H1 (cell line): ENCODE measurements around the gene BSN. TPM values are rescaled to one million over a fixed set of nuclear protein-coding genes. Genes with fewer than 3 reads are reported as not detected.

ENCODE experiments used
- CTCF ChIA-PET: fragments of 300-600 bp; sonication (Branson Sonifier 250); formaldehyde crosslinking; loops from one replicate; lab custom pipeline; 2021; ENCODE audit not compliant: partially characterized antibody; lab: Charles Lee
- POLR2A ChIA-PET: fragments of 300-600 bp; sonication (Branson Sonifier 250); formaldehyde crosslinking; loops from one replicate; lab custom pipeline; 2021; ENCODE audit warnings: inconsistent platforms; ENCODE audit not compliant: partially characterized antibody; lab: Charles Lee
- DNase-seq, 2 experiments: peaks; one replicate each; pipeline versions ENCODE4 v3.0.0 to v3.0.0-alpha.2; 2010 to 2022; ENCODE audit warnings: low spot score in 2 of 2, low read depth in 1 of 2, mixed read lengths in 1 of 2
- FAIRE-seq: peaks from 2 replicates; lab custom pipeline; 2011; peaks lifted over from hg19 to GRCh38; lab: Jason Lieb, UNC
- H2AFZ ChIP-seq: 2 replicates; pipeline ENCODE4 v1.8.1; 2012; ENCODE audit warnings: low read length, inconsistent platforms
- H2AK5ac ChIP-seq: 2 replicates; pipeline ENCODE4 v1.6.1; 2013; ENCODE audit warnings: low read depth, low read length
- H2BK120ac ChIP-seq: replicated peaks from 2 replicates; pipeline ENCODE3; 2013; ENCODE audit warnings: low read depth, low read length, inconsistent platforms
- H2BK12ac ChIP-seq: 2 replicates; pipeline ENCODE4 v1.6.1; 2013; ENCODE audit warnings: low read depth, low read length
- H2BK15ac ChIP-seq: 2 replicates; pipeline ENCODE4 v1.6.1; 2013; ENCODE audit warnings: low read length
- H2BK20ac ChIP-seq: 2 replicates; pipeline ENCODE4 v1.6.1; 2013; ENCODE audit warnings: low read length
- H2BK5ac ChIP-seq: 2 replicates; pipeline ENCODE4 v1.6.1; 2013; ENCODE audit warnings: low read depth, low read length
- H3K14ac ChIP-seq: 2 replicates; pipeline ENCODE4 v1.6.1; 2013; ENCODE audit warnings: inconsistent platforms; ENCODE audit not compliant: insufficient read length
- H3K18ac ChIP-seq: 2 replicates; pipeline ENCODE4 v1.6.1; 2013; ENCODE audit warnings: low read length; ENCODE audit errors: extremely low read depth
- H3K23ac ChIP-seq: 2 replicates; pipeline ENCODE4 v1.6.1; 2013; ENCODE audit warnings: inconsistent platforms; ENCODE audit not compliant: insufficient read length
- H3K23me2 ChIP-seq: 2 replicates; pipeline ENCODE4 v1.6.1; 2013; ENCODE audit warnings: low read depth, low read length
- H3K27ac ChIP-seq: 2 replicates; pipeline ENCODE4 v1.6.1; 2011; ENCODE audit warnings: low read depth, low read length, inconsistent platforms
- H3K27me3 ChIP-seq, 4 experiments: replicated peaks in 1 of 4; 1 replicate in 1 of 4; 2 replicates in 3 of 4; pipeline versions ENCODE4 v1.6.1 to v1.8.1; 2011 to 2013; ENCODE audit warnings: low read length in 3 of 4, mild to moderate bottlenecking in 3 of 4, inconsistent platforms in 2 of 4, mixed read lengths in 2 of 4, moderate library complexity in 1 of 4; ENCODE audit not compliant: control insufficient read depth in 3 of 4, insufficient read depth in 3 of 4; ENCODE audit errors: extremely low read depth in 1 of 4
- H3K36me3 ChIP-seq, 4 experiments: 2 replicates each; pipeline versions ENCODE4 v1.6.1 to v1.8.1; 2011 to 2013; ENCODE audit warnings: mild to moderate bottlenecking in 4 of 4, low read length in 3 of 4, moderate library complexity in 2 of 4, control low read depth in 1 of 4, inconsistent platforms in 1 of 4; ENCODE audit not compliant: insufficient read depth in 4 of 4, control insufficient read depth in 2 of 4
- H3K4ac ChIP-seq: replicated peaks from 2 replicates; pipeline ENCODE3; 2013; ENCODE audit warnings: low read length, low read depth, mixed read lengths, inconsistent platforms; ENCODE audit not compliant: insufficient read length
- H3K4me1 ChIP-seq, 4 experiments: replicated peaks in 1 of 4; 1 replicate in 1 of 4; 2 replicates in 3 of 4; pipeline versions ENCODE4 v1.6.1 to v1.8.1; 2011 to 2013; ENCODE audit warnings: low read length in 3 of 4, inconsistent platforms in 2 of 4, mixed read lengths in 1 of 4; ENCODE audit not compliant: insufficient read depth in 4 of 4, control insufficient read depth in 3 of 4
- H3K4me2 ChIP-seq, 2 experiments: 2 replicates each; pipeline versions ENCODE4 v1.6.1 to v1.8.1; 2011 to 2013; ENCODE audit warnings: low read depth in 2 of 2, low read length in 2 of 2, control low read depth in 1 of 2, inconsistent platforms in 1 of 2, mild to moderate bottlenecking in 1 of 2; ENCODE audit not compliant: insufficient read depth in 1 of 2
- H3K4me3 ChIP-seq, 4 experiments: fragments of 200-600, 300-600 bp in 1 of 4; sonication (generic), shearing (Covaris generic), sonication (Bioruptor Twin) in 1 of 4; 2 replicates each; pipeline versions ENCODE4 v1.5.1 to v1.8.1; 2011 to 2016; ENCODE audit warnings: low read length in 4 of 4, low read depth in 3 of 4, control low read depth in 2 of 4, inconsistent platforms in 2 of 4, mild to moderate bottlenecking in 2 of 4, mixed read lengths in 1 of 4, moderate library complexity in 1 of 4; ENCODE audit not compliant: insufficient read depth in 2 of 4; ENCODE audit errors: extremely low read depth in 1 of 4
- H3K56ac ChIP-seq: replicated peaks from 2 replicates; pipeline ENCODE3; 2013; ENCODE audit warnings: low read depth, mild to moderate bottlenecking, mixed read lengths, low read length, inconsistent platforms; ENCODE audit not compliant: insufficient read length
- H3K79me1 ChIP-seq: 2 replicates; pipeline ENCODE4 v1.6.1; 2013; ENCODE audit warnings: low read depth, low read length, control low read depth
- H3K79me2 ChIP-seq, 2 experiments: 2 replicates each; pipeline versions ENCODE4 v1.6.1 to v1.8.1; 2012 to 2013; ENCODE audit warnings: low read length in 2 of 2, mild to moderate bottlenecking in 2 of 2, inconsistent platforms in 1 of 2; ENCODE audit not compliant: insufficient read depth in 2 of 2, control insufficient read depth in 1 of 2
- H3K9ac ChIP-seq, 4 experiments: replicated peaks in 1 of 4; 1 replicate in 1 of 4; 2 replicates in 3 of 4; pipeline versions ENCODE4 v1.6.1 to v1.8.1; 2011 to 2013; ENCODE audit warnings: low read depth in 3 of 4, low read length in 3 of 4, control low read depth in 2 of 4, mild to moderate bottlenecking in 2 of 4, moderate library complexity in 2 of 4, inconsistent platforms in 1 of 4; ENCODE audit errors: extremely low read depth in 1 of 4
- H3K9me3 ChIP-seq, 2 experiments: 2 replicates each; pipeline versions ENCODE4 v1.6.1 to v1.8.1; 2012 to 2013; ENCODE audit warnings: mild to moderate bottlenecking in 2 of 2, moderate library complexity in 2 of 2, control low read depth in 1 of 2, inconsistent platforms in 1 of 2, low read depth in 1 of 2, low read length in 1 of 2, mixed read lengths in 1 of 2; ENCODE audit not compliant: insufficient read depth in 2 of 2
- H4K20me1 ChIP-seq, 2 experiments: replicated peaks in 1 of 2; 2 replicates each; pipeline versions ENCODE3 to v1.8.1; 2011 to 2013; ENCODE audit warnings: inconsistent platforms in 2 of 2, low read length in 2 of 2, mild to moderate bottlenecking in 1 of 2; ENCODE audit not compliant: insufficient read depth in 2 of 2, control insufficient read depth in 1 of 2
- H4K5ac ChIP-seq: 2 replicates; pipeline ENCODE4 v1.6.1; 2013; ENCODE audit warnings: low read length, low read depth, mixed read lengths, inconsistent platforms; ENCODE audit not compliant: insufficient read length
- H4K8ac ChIP-seq: 2 replicates; pipeline ENCODE4 v1.8.0; 2013; ENCODE audit warnings: mild to moderate bottlenecking, moderate library complexity, low read length, inconsistent platforms; ENCODE audit not compliant: insufficient read depth; ENCODE audit errors: extremely low read depth
- H4K91ac ChIP-seq: replicated peaks from 2 replicates; pipeline ENCODE3; 2013; ENCODE audit warnings: low read length, mixed read lengths, inconsistent platforms; ENCODE audit not compliant: insufficient read length
- CREB1 ChIP-seq: IDR thresholded peaks from 2 replicates; pipeline ENCODE4 v1.6.1; 2012; ENCODE audit warnings: inconsistent platforms
- KDM5A ChIP-seq: fragments of 200-600 bp; IDR thresholded peaks from 2 replicates; pipeline ENCODE4 v1.7.1; 2012; ENCODE audit warnings: mild to moderate bottlenecking, low read length, inconsistent platforms, mixed read lengths
- POLR2A ChIP-seq, 2 experiments: IDR thresholded peaks; 1 replicate in 1 of 2; 2 replicates in 1 of 2; pipeline ENCODE4 v1.6.1; 2011; ENCODE audit warnings: low read depth in 2 of 2, low read length in 2 of 2, mild to moderate bottlenecking in 2 of 2; ENCODE audit errors: control extremely low read depth in 1 of 2
- SUZ12 ChIP-seq: fragments of 200-600 bp; sonication (generic); IDR thresholded peaks from 2 replicates; pipeline ENCODE4 v1.6.1; 2012; ENCODE audit warnings: mild to moderate bottlenecking, inconsistent platforms, low read length, moderate library complexity, mixed read lengths
- WGBS, 2 experiments: shearing (Covaris generic) in 1 of 2; methylation state at CpG; one replicate each; pipeline versions ENCODE4 v1.1.6 to v1.1.7; 2013 to 2015; ENCODE audit warnings: low lambda C conversion rate in 2 of 2, mixed read lengths in 2 of 2, inconsistent platforms in 1 of 2, low coverage in 1 of 2, missing lambda C conversion rate in 1 of 2; ENCODE audit not compliant: insufficient replicate concordance in 2 of 2, insufficient coverage in 1 of 2, insufficient read length in 1 of 2; ENCODE audit errors: extremely low coverage in 1 of 2, missing lambda C conversion rate in 1 of 2; 5-methylcytosine and 5-hydroxymethylcytosine counted together
- polyA plus RNA-seq, 7 experiments: library from polyadenylated mRNA; depleted of rRNA in 3 of 7; stranded (reverse) in 5 of 7; unstranded in 2 of 7; fragments of >200 nt in 5 of 7; fragments of 200-250 nt in 2 of 7; gene quantifications; 1 replicate in 5 of 7; 2 replicates in 1 of 7; 4 replicates in 1 of 7; pipeline versions ENCODE4 v1.2.1 to v1.2.3, GENCODE V29; 2011 to 2013; ENCODE audit warnings: missing spikeins in 2 of 7, mixed read lengths in 2 of 7
- total RNA-seq: library from RNA; stranded (reverse); fragmentation: NEBNext Ultra II Directional; extraction: Animal tissue kit (Norgen Biotek cat#: 25700); gene quantifications from 2 replicates; pipeline ENCODE4 v1.2.1, GENCODE V29; 2021

Gene BSN
- total and polyA plus RNA-seq, 2 of the 8 experiments (the other 6 are each of a cell fraction or from before 2014, with no cell fraction given), result 0.60 to 3.0 TPM

GRCh38 chr3:49714728-49715550 is 160.7 kb downstream of the BSN start:
- peaks cover 0 to 12% (median 9%) of the 10 kb centered on the region in 4 experiments; a peak in 5 of 7 replicates for H3K4me1 ChIP-seq
- H2BK15ac ChIP-seq, result no peak overlapping the region
- CTCF ChIA-PET, result interaction anchor here (0.5 to 7.8 kb wide), 3 partner anchors 13 to 191 kb away, joined by 3 to 127 read pairs (median 3); no protein-coding TSS in a partner anchor
- H3K79me2 ChIP-seq, result no peaks in the 10 kb centered on the region
- peaks cover 9% of the 10 kb centered on the region; the same call in 1 of the 2 replicates for H3K23me2 ChIP-seq
- H2BK120ac ChIP-seq, result no peak overlapping the region
- H2BK5ac ChIP-seq, result no peak overlapping the region
- H3K18ac ChIP-seq, result no peak overlapping the region
- H3K23ac ChIP-seq, result no peak overlapping the region
- no peak overlapping the region for H3K4me3 ChIP-seq
- no peak overlapping the region for H2AFZ ChIP-seq
- no peak overlapping the region for H2AK5ac ChIP-seq
- H3K4me2 ChIP-seq, result no peak overlapping the region
- no peak for TF ChIP-seq CREB1
- TF ChIP-seq POLR2A (IDR thresholded peaks at IDR 0.05; ENCODE audit: control extremely low read depth in 1 of 2, low read depth in 2 of 2, low read length in 2 of 2), result peak in 1 of 2 experiments; percentile 14; a peak in 1 of 3 replicates
- no peak for TF ChIP-seq SUZ12
- TF ChIP-seq KDM5A, result no peak
- peak overlapping the region; percentile 1; the same call in 1 of the 2 replicates for H4K8ac ChIP-seq
- H4K5ac ChIP-seq, result no peak overlapping the region
- H3K36me3 ChIP-seq, result no peaks in the 10 kb centered on the region; a peak in 1 of 8 replicates
- H3K4ac ChIP-seq, result no peak overlapping the region
- no peak overlapping the region for H3K27ac ChIP-seq
- no peak overlapping the region for H3K14ac ChIP-seq
- H3K79me1 ChIP-seq, result no peaks in the 10 kb centered on the region
- no peak overlapping the region for H3K9ac ChIP-seq
- H2BK12ac ChIP-seq, result no peak overlapping the region
- FAIRE-seq, result no peak
- peaks cover 0 to 10% of the 10 kb centered on the region in 2 experiments for H4K20me1 ChIP-seq
- H3K27me3 ChIP-seq, result no peaks in the 10 kb centered on the region
- WGBS, 2 experiments, result 87% methylated on average over 13 of the region's 13 CpGs; no CpG with 5 or more reads in 1 of the 2 experiments
- H3K56ac ChIP-seq, result no peak overlapping the region
- H3K9me3 ChIP-seq, result no peaks in the 10 kb centered on the region
- DNase-seq, result peak in 1 of 2 experiments; percentile 38
- H2BK20ac ChIP-seq, result no peak overlapping the region
- H4K91ac ChIP-seq, result no peak overlapping the region
- POLR2A ChIA-PET, result interaction anchor here (0.9 to 7.3 kb wide), 5 partner anchors 9 to 153 kb away, joined by 3 to 57 read pairs (median 3); partner anchors contain the start of gene GMPPB
